ENCODE data around the gene TMEM120A. TPM values are rescaled to one million over a fixed set of nuclear protein-coding genes. Genes with fewer than 3 reads are reported as not detected.
A peak's percentile ranks its signal among the peaks of the same experiment; 100 is the strongest.

The TMEM120A gene
- total RNA-seq, 2 donors from 2014 or later, result 63.5 to 98.3 TPM

GRCh38 chr7:75945297-75946168 is 48.9 kb downstream of the TMEM120A start:
- DNase-seq (peak; percentile 50), ATAC-seq (peak; percentile 84 to 89)
- intact Hi-C loops (cut with DNase I), result no loop called here

GRCh38 chr7:75944507-75944906 is 49.9 kb downstream of the TMEM120A start:
- intact Hi-C loops (cut with DNase I), result no loop called here
- DNase-seq, result no peak
- ATAC-seq, result no peak

- intact Hi-C loops (cut with DNase I), result no loop called here
- no peak for ATAC-seq
- DNase-seq, result no peak
Observed at GRCh38 chr7:75943864-75944263, 50.5 kb downstream of the TMEM120A start.

GRCh38 chr7:75938921-75939320 is 55.5 kb downstream of the TMEM120A start:
- ATAC-seq (no peak), DNase-seq (no peak)
- intact Hi-C loops (cut with DNase I), result no loop called here

GRCh38 chr7:75937958-75938786 is 56.2 kb downstream of the TMEM120A start:
- ATAC-seq, result peak; percentile 87 to 93
- intact Hi-C loops (cut with DNase I), result no loop called here

More at GRCh38 chr7:75937958-75938786, 56.2 kb downstream of the TMEM120A start:
- DNase-seq, result peak; percentile 78

Other genes starting within 250 kb of the TMEM120A start
- 1 to 10 TPM in 1 of 2 donors, under 1 TPM in 1; 0.47 to 3.2 TPM for gene CCL26, start 222.4 kb downstream of the TMEM120A start, total RNA-seq
- gene CCL24, start 180.8 kb downstream of the TMEM120A start, total RNA-seq, result under 1 TPM in 1 of 2 donors, not detected in 1; 0.56 TPM
- 10 to 100 TPM; 26.5 to 41.8 TPM for gene RHBDD2, start 115.6 kb downstream of the TMEM120A start, total RNA-seq
- 100 to 1,000 TPM in 1 of 2 donors, 10 to 100 TPM in 1; 60.6 to 128 TPM for gene POR, start 79.4 kb downstream of the TMEM120A start, total RNA-seq
- gene STYXL1, start 53.4 kb upstream of the TMEM120A start, total RNA-seq, result 10 to 100 TPM in 1 of 2 donors, 1 to 10 TPM in 1; 8.2 to 24.1 TPM
- 100 to 1,000 TPM; 339 to 374 TPM for gene MDH2, start 53.5 kb upstream of the TMEM120A start, total RNA-seq
- 10 to 100 TPM; 19.7 to 27.4 TPM for gene SRRM3, start 207.3 kb upstream of the TMEM120A start, total RNA-seq

All from left cardiac atrium (tissue), 4 donors.